Right lung (tissue), 5 donors: Measurements from ENCODE around the gene FUZ. TPM values are rescaled to one million over a fixed set of nuclear protein-coding genes. Genes with fewer than 3 reads are reported as not detected.

Experiments used
- DNase-seq, 2 donors: peaks; one replicate each; pipeline ENCODE4 v3.0.0-alpha.2; 2013
- polyA plus RNA-seq, 5 donors: library from polyadenylated mRNA; unstranded; fragments of 120-200 nt; gene quantifications; one replicate each; pipeline versions ENCODE4 v1.2.1 to v1.2.3, GENCODE V29; 2013; ENCODE audit warnings: inconsistent platforms in 1 of 5, low replicate concordance in 1 of 5; ENCODE audit not compliant: insufficient read length in 5 of 5, insufficient read depth in 1 of 5

FUZ gene
- polyA plus RNA-seq, 5 donors: 21.6 to 28.9 (median 27.2) TPM

GRCh38 chr19:49761249-49761624 lies 51.9 kb downstream of the FUZ start:
- no peak for DNase-seq

- DNase-seq: no peak
Measured at GRCh38 chr19:49758292-49758691, 54.8 kb downstream of the FUZ start.

Other genes with a start within 250 kb of the FUZ start
- gene NOSIP, start 232.7 kb downstream of the FUZ start, polyA plus RNA-seq: 10 to 100 TPM; 51.0 to 80.7 (median 59.0) TPM
- gene PRRG2, start 232.0 kb downstream of the FUZ start, polyA plus RNA-seq: 1 to 10 TPM; 3.3 to 6.1 (median 4.4) TPM
- gene PRR12, start 222.1 kb downstream of the FUZ start, polyA plus RNA-seq: 10 to 100 TPM; 15.9 to 35.4 (median 23.7) TPM
- gene RRAS, start 173.1 kb downstream of the FUZ start, polyA plus RNA-seq: 10 to 100 TPM; 20.3 to 39.5 (median 24.7) TPM
- gene SCAF1, start 171.1 kb downstream of the FUZ start, polyA plus RNA-seq: 10 to 100 TPM; 18.4 to 45.0 (median 31.3) TPM
- gene IRF3, start 147.4 kb downstream of the FUZ start, polyA plus RNA-seq: 10 to 100 TPM; 48.9 to 87.5 (median 73.7) TPM
- gene BCL2L12, start 147.4 kb downstream of the FUZ start, polyA plus RNA-seq: 10 to 100 TPM; 20.2 to 34.8 (median 24.7) TPM
- 100 to 1,000 TPM; 189 to 299 (median 236) TPM for gene PRMT1, start 136.0 kb downstream of the FUZ start, polyA plus RNA-seq
- gene ADM5, start 123.7 kb downstream of the FUZ start, polyA plus RNA-seq: 1 to 10 TPM in 4 of 5 donors, under 1 TPM in 1; 0.76 to 2.8 (median 1.3) TPM
- gene CPT1C, start 122.2 kb downstream of the FUZ start, polyA plus RNA-seq: 10 to 100 TPM; 24.3 to 34.0 (median 27.8) TPM
- gene TSKS, start 50.0 kb downstream of the FUZ start, polyA plus RNA-seq: under 1 TPM; 0.16 to 0.36 (median 0.28) TPM
- gene AP2A1, start 46.3 kb downstream of the FUZ start, polyA plus RNA-seq: 10 to 100 TPM; 47.8 to 87.2 (median 57.3) TPM
- gene MED25, start 5.0 kb upstream of the FUZ start, polyA plus RNA-seq: 10 to 100 TPM; 45.4 to 63.8 (median 54.8) TPM
- 100 to 1,000 TPM; 207 to 317 (median 259) TPM for gene PTOV1, start 37.9 kb upstream of the FUZ start, polyA plus RNA-seq
- 10 to 100 TPM; 54.1 to 76.4 (median 59.0) TPM for gene PNKP, start 54.3 kb upstream of the FUZ start, polyA plus RNA-seq
- 10 to 100 TPM; 26.9 to 49.1 (median 29.9) TPM for gene AKT1S1, start 64.1 kb upstream of the FUZ start, polyA plus RNA-seq
- 10 to 100 TPM; 32.2 to 49.5 (median 48.3) TPM for gene TBC1D17, start 64.4 kb upstream of the FUZ start, polyA plus RNA-seq
- gene IL4I1, start 83.6 kb upstream of the FUZ start, polyA plus RNA-seq: 1 to 10 TPM; 1.0 to 2.1 (median 1.5) TPM
- 10 to 100 TPM; 20.8 to 38.5 (median 22.9) TPM for gene ATF5, start 115.9 kb upstream of the FUZ start, polyA plus RNA-seq
- 10 to 100 TPM; 52.9 to 69.1 (median 62.4) TPM for gene NUP62, start 116.2 kb upstream of the FUZ start, polyA plus RNA-seq
- gene SIGLEC11, start 147.9 kb upstream of the FUZ start, polyA plus RNA-seq: under 1 TPM; 0.23 to 0.97 (median 0.52) TPM
- gene VRK3, start 212.1 kb upstream of the FUZ start, polyA plus RNA-seq: 10 to 100 TPM; 36.4 to 45.5 (median 42.5) TPM
- 10 to 100 TPM; 13.2 to 15.7 (median 14.3) TPM for gene ZNF473, start 212.7 kb upstream of the FUZ start, polyA plus RNA-seq